Hypothalamus (tissue), 51 donors: Measurements from ENCODE around the gene OR13C9.
"Not testable (repeated sequence)": the region's sequence is repeated elsewhere in the genome, so short reads cannot be mapped to it uniquely, and the experiment has no call there.

Experiments used
- DNase-seq, 51 donors: peaks; one replicate each; lab custom pipeline; 2025; lab: John Stamatoyannopoulos, UW

Gene OR13C9, protein sequence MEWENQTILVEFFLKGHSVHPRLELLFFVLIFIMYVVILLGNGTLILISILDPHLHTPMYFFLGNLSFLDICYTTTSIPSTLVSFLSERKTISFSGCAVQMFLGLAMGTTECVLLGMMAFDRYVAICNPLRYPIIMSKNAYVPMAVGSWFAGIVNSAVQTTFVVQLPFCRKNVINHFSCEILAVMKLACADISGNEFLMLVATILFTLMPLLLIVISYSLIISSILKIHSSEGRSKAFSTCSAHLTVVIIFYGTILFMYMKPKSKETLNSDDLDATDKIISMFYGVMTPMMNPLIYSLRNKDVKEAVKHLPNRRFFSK

DNA sequence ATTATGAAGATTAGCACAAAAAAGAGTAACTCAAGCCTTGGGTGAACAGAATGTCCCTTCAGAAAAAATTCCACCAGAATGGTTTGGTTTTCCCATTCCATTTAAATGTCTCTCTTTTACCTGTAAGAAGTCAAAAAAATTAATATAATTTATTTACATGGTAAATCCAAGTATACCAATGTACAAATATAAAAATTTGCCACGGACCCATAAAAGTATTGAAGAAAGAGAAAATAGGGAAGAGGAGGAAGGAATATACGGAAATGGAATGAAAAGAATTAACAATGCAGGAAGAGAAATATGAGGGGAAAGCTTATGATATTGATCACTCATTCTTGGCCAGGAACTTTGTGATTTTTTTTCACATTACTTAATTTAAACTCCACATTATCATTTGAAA is at the start of gene OR13C9:
Gene OR13C9 (minus strand): TSS at position 101 of the 400 bp plus-strand sequence. CDS start 0 bp downstream, at position 101.
- DNase-seq: no peak

DNA sequence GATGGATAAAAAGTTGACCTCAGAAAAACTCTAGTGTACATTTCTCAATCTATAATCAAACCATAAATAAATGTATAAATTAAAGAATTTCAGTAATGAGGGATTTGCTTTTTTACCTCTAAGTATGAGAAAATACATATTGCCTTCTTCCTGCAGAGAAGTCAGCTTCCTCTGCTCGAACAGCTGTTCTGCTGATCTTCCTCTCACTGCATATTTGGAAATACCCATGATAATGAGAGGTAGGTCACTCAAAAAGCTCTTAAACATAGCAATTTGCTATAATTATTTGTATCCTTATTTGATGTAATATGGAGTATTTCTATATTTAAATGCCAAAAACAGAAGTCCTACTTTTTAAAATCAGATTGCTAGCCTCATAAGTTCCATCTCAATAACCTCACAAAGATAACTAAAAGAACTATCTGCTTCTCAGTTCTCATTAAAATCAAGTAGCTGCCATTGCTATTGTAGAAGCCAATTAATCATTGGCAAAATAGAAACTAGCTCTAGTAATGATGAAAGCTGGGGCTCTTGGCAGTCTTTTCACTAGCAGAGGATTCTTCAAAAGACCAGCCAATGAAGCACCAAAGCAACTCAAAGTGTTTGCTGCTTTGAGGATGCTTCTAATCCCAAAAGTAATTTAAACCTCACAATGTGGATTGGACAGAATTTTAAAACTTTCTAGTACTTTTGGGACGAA is 40.6 kb upstream of the OR13C9 start:
- no peak for DNase-seq

GRCh38 chr9:104635456-104635855 is 17.5 kb upstream of the OR13C9 start:
- DNase-seq: no peak

DNA sequence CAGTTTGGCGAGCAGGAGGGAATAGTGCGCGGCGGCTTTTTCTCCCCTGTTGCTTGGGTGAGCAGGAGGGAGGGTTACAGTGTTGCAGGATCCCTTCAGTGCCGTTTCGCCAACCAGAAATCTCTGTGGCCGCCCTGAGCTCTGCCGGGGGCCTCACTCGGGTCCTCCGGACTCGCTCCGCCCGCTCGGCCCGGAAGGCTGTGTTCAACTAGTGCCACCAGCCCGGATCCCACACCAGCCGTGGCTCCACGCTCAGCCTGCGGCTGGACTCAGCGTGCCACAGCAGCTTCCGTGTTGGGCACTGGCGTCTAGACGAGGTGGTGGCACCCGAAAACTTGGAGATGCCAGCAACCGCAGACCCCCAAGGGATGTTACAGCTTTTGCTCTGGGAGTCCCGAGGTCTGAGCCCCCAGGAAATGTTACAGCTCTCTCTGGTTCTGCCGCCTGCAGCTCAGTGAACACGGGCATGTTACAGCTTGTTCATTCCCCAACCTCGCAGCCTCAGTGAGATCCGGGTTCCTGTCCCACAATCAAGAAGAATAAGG is 16.0 kb upstream of the OR13C9 start:
- no peak for DNase-seq

DNA sequence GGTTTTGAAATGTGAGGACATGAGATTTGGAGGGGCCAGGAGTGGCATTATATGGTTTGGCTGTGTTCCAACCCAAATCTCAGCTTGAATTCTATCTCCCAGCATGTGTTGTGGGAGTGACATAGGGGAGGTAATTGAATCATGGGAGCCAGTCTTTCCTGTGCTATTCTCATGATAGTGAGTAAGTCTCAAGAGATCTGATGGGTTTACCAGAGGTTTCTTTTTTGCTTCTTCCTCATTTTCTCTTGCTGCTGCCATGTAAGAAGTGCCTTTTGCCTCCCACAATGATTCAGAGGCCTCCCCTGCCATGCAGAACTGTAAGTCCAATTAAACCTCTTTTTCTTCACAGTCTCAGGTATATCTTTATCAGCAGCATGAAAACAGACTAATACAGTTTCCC is 8.0 kb upstream of the OR13C9 start:
- DNase-seq: not testable (repeated sequence)

DNA sequence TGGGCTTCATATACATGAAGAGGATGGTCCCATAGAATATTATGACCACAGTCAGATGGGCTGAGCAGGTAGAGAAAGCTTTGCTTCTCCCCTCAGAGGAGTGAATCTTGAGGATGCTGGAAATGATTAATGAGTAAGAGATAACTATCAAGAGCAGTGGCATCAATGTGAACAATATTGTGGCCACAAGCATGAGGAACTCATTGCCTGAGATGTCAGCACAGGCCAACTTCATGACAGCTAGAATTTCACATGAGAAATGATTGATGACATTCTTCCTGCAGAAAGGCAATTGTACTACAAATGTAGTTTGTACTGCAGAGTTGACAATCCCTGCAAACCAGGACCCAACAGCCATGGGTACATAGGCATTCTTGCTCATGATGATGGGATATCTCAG is 586 bp downstream of the OR13C9 start:
- DNase-seq: no peak

GRCh38 chr9:104611213-104611612 is 6.8 kb downstream of the OR13C9 start:
- DNase-seq: no peak

GRCh38 chr9:104608336-104608735 is 9.7 kb downstream of the OR13C9 start:
- DNase-seq: no peak

GRCh38 chr9:104606152-104606551 is 11.9 kb downstream of the OR13C9 start:
- no peak for DNase-seq

DNA sequence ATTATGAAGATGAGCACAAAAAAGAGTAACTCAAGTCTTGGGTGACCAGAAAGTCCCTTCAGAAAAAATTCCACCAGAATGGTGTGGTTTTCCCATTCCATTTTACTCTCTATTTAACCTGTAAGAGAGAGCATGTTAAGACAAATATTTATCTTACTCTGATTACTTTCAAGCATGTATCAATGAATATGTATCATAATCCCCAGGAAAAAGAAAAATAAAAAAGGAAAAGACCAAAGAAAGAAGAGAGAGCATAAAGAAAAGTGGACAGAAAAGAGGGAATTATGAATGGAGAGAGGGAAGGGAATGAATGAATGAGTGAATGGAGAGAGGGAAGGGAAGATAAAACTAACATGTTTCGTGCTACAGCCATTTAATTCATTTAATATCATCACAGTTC is 12.5 kb downstream of the OR13C9 start, which contains the start of gene OR13C2:
Gene OR13C2 (minus strand): TSS at position 101 of the 400 bp plus-strand sequence. CDS start 0 bp downstream, at position 101.
- DNase-seq: not testable (repeated sequence)

GRCh38 chr9:104604801-104605200 is 13.2 kb downstream of the OR13C9 start:
- DNase-seq: no peak

DNA sequence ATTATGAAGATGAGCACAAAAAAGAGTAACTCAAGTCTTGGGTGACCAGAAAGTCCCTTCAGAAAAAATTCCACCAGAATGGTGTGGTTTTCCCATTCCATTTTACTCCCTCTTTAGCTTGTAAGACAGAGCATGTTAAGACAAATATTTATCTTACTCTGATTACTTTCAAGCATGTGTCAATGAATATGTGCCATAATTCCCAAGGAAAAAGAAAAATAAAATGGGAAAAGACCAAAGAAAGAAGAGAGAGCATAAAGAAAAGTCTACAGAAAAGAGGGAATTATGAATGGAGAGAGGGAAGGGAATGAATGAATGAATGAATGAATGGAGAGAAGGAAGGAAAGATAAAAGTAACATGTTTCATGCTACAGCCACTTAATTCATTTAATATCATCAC is 18.7 kb downstream of the OR13C9 start, which contains the start of gene OR13C5:
Gene OR13C5 (minus strand): TSS at position 101 of the 400 bp plus-strand sequence. CDS start 0 bp downstream, at position 101.
- not testable (repeated sequence) for DNase-seq

DNA sequence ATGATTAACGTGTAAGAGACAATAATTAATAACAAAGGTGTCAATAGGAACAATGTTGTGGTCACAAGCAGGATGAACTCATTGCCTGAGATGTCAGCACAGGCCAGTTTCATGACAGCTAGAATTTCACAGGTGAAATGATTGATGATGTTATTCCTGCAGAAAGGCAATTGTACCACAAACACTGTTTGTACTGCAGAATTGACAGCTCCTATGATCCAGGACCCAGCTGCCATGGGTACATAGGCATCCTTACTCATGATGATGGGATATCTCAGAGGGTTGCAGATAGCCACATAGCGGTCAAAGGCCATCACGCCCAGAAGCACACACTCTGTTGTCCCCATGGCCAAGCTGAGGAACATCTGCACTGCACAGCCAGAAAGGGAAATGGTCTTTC is 19.3 kb downstream of the OR13C9 start:
- not testable (repeated sequence) for DNase-seq

- no peak for DNase-seq
These were observed 28.4 kb downstream of the OR13C9 start for GRCh38 chr9:104589626-104590025.

DNA sequence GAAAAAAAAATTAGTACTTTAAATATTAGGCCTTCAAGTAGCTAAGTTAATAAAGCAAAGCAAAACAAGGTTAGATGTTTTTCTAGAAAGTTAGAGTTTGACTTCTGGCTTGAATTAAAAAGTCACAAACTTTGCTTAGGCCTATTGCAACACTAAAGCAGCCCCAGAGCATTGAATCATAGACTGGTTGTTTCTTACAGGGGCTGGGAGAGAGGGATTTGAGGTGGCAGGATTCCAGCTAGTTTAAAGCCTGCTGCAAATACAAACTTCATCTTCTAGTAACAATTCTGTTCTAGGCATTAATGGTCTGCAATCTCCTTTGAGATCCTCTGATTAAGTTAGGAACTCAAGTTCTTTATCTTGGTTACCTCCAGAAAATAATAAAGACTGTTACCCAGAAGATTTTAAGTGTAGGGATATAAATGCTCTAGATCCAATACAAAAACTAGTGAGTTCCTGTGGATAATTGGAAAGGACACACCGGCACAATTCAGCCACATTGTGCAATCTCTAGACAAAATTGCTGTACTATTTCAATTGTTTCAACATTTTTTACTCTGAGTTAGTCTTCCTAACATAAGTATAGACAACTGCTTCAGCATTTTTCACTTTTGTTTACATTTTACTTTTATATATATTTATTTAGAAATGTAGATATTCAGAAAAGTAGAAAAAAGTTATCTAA is 31.4 kb downstream of the OR13C9 start:
- DNase-seq: no peak

DNA sequence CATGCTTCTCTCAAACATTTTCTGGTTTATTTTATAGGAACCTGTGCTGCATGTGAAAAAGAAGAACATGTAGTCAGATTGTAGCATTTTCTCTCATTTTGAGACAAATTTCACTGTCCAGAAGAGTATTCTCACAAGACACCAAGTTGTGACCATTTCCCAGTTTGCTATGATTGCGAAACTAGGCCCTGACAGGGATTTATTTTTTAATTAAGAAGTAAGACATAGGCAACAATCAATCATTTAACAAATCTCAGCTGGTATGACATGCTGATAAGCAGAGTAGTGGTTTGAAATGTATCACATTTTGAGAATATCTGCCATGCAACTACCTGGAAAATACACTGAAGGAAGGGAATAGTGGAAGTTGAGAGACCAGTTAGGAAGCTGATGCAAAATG is 37.4 kb downstream of the OR13C9 start:
- DNase-seq: no peak

- no peak for DNase-seq
These were observed 40.7 kb downstream of the OR13C9 start for GRCh38 chr9:104577263-104577662.

DNA sequence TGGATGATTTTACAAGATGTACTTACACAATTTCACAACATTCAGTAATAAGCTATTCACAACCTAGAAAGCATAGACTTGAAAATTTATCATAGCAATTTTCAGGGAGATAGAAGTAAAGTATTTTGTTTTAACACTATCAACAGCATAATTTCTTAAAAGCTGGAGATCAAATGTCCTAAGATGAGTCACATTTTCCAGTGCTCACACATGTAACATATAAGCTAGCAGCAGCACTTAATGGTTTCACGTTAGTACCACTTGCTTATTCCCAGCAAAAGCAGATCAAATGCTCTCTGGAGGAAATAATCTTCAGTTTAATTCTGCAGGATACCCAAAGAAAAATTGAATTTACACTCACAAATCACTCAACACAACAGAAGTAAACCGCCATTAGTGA is 42.5 kb downstream of the OR13C9 start:
- no peak for DNase-seq

- DNase-seq: no peak
These were observed 45.4 kb downstream of the OR13C9 start for GRCh38 chr9:104572612-104573011.

DNA sequence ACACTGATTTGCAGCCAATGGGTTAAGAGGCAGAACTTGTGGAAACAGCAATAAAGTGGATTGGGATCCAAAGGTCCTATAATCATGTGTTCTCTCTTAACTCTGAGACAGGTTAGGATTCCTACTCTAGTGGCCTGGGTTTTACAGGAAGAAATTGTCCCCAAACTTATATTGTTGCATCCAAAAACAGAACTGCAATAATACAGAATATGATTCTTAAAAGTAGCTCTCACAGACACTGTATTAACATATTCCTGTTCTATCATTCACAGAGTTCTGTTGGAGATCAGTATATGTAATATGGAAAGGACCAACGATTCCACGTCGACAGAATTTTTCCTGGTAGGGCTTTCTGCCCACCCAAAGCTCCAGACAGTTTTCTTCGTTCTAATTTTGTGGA is 49.1 kb downstream of the OR13C9 start, which contains the start of gene OR13C8:
Gene OR13C8 (plus strand): TSS at position 301 of the 400 bp plus-strand sequence. CDS start 0 bp downstream, at position 301.
- DNase-seq: no peak
